Activated CD4-positive, alpha-beta memory T cell treated with anti-CD3 and anti-CD28 coated beads, Interleukin-2, amount 10 ng/mL, durations not matched to agents 7 days and 5 days (primary cell): ENCODE measurements around the gene LITAFD. TPM values are rescaled to one million over a fixed set of nuclear protein-coding genes. Genes with fewer than 3 reads are reported as not detected.
"Not testable (repeated sequence)": the region's sequence is repeated elsewhere in the genome, so short reads cannot be mapped to it uniquely, and the experiment has no call there.

Experiments used
- CTCF ChIA-PET: fragments of 350-600 bp; sonication (Branson Sonifier 250); formaldehyde crosslinking; loops from one replicate; lab custom pipeline; 2021; ENCODE audit warnings: antibody characterized with exemption, inconsistent platforms; lab: Charles Lee
- POLR2A ChIA-PET: fragments of 350-600 bp; sonication (Branson Sonifier 250); formaldehyde crosslinking; loops from one replicate; lab custom pipeline; 2021; ENCODE audit warnings: antibody characterized with exemption; lab: Charles Lee
- DNase-seq: peaks from one replicate; pipeline ENCODE4 v3.0.0-alpha.2; 2020
- H3K27ac Mint-ChIP-seq: one replicate; pipeline ENCODE4 v1.8.0; 2021; ENCODE audit warnings: mild to moderate bottlenecking, mixed read lengths
- H3K27me3 Mint-ChIP-seq: one replicate; pipeline ENCODE4 v1.8.0; 2021; ENCODE audit warnings: mixed read lengths
- H3K36me3 Mint-ChIP-seq: one replicate; pipeline ENCODE4 v1.8.0; 2021; ENCODE audit warnings: low read depth, mixed read lengths
- H3K4me1 Mint-ChIP-seq: one replicate; pipeline ENCODE4 v1.8.0; 2021; ENCODE audit warnings: mixed read lengths
- H3K4me3 Mint-ChIP-seq: one replicate; pipeline ENCODE4 v1.8.0; 2021; ENCODE audit warnings: mild to moderate bottlenecking, mixed read lengths
- H3K9me3 Mint-ChIP-seq: one replicate; pipeline ENCODE4 v1.8.0; 2021; ENCODE audit warnings: mixed read lengths
- total RNA-seq, 2 experiments: library from RNA; stranded (reverse); gene quantifications; one replicate each; pipeline ENCODE4 v1.2.3, GENCODE V29; 2021

The LITAFD gene
- total RNA-seq: not detected

DNA sequence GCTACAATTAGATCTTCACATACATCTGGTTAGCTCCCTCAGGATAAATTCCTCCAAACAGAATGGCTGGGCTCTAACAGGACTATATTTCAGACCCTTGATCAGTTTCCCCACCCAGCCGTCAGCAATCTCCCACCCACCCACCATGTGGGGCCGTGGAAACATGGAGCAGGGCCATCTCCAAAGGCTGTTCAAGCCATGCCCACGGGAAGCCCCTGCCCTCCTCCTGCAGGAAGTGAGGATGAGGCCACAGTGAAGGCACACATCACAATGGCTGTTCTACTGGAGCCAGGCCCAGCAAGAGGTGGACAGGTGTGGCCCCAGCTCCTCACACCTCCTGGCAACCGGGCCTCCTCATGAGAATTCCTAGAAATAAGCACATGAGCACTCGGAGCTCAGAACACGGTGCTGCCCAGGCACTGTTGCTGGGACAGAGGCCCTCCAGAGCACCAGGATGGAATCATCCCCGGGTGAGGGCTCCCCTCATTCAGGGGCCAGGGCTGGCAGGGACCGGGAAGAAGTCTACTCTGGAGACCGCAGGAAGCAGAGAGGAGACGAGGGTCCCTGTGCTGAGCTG is at the start of gene LITAFD:
Gene LITAFD (plus strand): TSS at position 311 of the 577 bp plus-strand sequence. CDS start 2,005 bp downstream, outside the sequence.
- ChIA-PET CTCF (interaction anchor here (0.6 to 6.4 kb wide), 10 partner anchors 9 to 315 kb away, joined by 3 to 64 read pairs (median 6); partner anchors contain the start of genes CARHSP1, PMM2 and TMEM186), POLR2A (interaction anchor here (1.0 to 2.6 kb wide), 4 partner anchors 9 to 17 kb away, joined by 3 to 8 read pairs (median 4); partner anchors contain the start of gene CARHSP1)
- peaks cover 5% of the 10 kb centered on the region for H3K27me3 Mint-ChIP-seq

GRCh38 chr16:8832717-8833105 is 49.4 kb upstream of the LITAFD start:
- Mint-ChIP-seq H3K4me3 (no peak overlapping the region), H3K27me3 (no peaks in the 10 kb centered on the region), H3K27ac (peak overlapping the region; percentile 34), H3K36me3 (peaks cover 55% of the 10 kb centered on the region), H3K9me3 (no peaks in the 10 kb centered on the region), H3K4me1 (peaks cover 29% of the 10 kb centered on the region)
- DNase-seq: no peak
- ChIA-PET POLR2A (interaction anchor here (1.0 to 1.3 kb wide), 2 partner anchors 32 to 36 kb away, joined by 3 to 4 read pairs; partner anchors contain the start of gene CARHSP1), CTCF (no interaction called here)

More for the DNA sequence above, at the start of gene LITAFD:
- Mint-ChIP-seq H3K9me3 (no peaks in the 10 kb centered on the region), H3K36me3 (peaks cover 4% of the 10 kb centered on the region), H3K27ac (no peak within 1 kb of the TSS), H3K4me3 (no peak within 1 kb of the TSS), H3K4me1 (peaks cover 25% of the 10 kb centered on the region)
- no peak for DNase-seq

DNA sequence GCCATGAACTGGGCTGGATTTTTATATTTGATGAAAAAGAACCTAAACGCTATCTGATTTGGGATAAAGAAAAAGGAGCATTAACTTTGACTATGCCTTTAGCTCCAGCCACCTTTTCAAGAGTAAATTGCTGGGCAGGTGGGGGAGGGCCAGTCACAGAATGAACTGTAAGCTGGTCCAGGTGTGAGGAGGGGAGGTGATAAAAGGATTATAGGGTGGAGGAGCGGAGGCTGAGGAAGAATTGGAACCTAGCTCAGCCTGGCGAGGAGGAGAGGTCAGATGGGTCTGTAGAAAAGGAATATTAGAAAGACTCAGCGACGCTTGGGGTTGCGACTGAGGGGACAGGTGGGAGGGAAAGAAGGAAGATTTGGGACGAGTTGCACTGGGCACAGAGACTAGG is 45.4 kb upstream of the LITAFD start:
- Mint-ChIP-seq H3K36me3 (peaks cover 20% of the 10 kb centered on the region), H3K4me1 (peaks cover 26% of the 10 kb centered on the region)
- DNase-seq, H3K27me3 Mint-ChIP-seq, H3K4me3 Mint-ChIP-seq, POLR2A ChIA-PET, H3K27ac Mint-ChIP-seq, CTCF ChIA-PET, H3K9me3 Mint-ChIP-seq: not testable (repeated sequence)

DNA sequence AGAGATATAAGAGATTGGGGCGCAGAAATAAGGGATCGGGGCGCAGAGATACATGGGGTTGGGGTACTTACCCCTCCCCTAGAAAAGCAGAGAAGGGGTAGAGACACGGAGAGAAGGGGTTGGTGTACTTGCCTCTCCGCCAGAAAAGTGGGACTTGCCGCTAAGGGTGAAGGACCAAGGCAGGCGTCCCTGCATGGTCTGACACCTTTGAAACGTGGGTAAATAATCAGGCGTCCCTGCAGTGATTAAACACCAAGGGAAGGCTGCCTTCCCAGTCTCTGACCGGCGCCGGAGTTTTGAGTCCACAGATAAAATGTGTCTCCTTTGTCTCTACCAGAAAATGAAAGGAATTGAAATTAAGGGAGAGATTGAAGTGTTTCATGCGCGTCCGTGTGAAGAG is 44.6 kb upstream of the LITAFD start:
- Mint-ChIP-seq H3K4me1 (peaks cover 27% of the 10 kb centered on the region), H3K36me3 (peaks cover 20% of the 10 kb centered on the region)
- DNase-seq, H3K27me3 Mint-ChIP-seq, H3K4me3 Mint-ChIP-seq, POLR2A ChIA-PET, CTCF ChIA-PET, H3K9me3 Mint-ChIP-seq, H3K27ac Mint-ChIP-seq: not testable (repeated sequence)

DNA sequence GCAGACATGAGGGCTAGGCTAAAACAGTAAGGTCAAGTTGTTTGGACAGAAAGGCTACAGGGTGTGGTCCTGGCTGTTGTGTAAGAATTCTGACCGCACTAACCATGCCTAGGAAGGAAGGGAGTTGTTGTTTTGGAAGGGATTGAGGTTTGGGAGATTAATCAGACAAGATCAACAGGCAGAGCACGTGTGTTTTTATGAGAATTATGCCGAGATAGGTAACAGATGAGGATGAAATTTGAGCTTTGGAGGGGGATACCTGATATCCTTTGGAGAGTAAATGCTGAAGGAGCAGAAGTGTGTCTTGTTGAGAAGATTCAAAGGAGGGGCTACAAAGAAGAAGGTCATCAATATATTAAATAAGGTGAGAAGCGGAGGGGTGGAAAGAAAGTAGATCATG is 40.1 kb upstream of the LITAFD start:
- POLR2A ChIA-PET, H3K27me3 Mint-ChIP-seq, CTCF ChIA-PET, H3K9me3 Mint-ChIP-seq, DNase-seq: not testable (repeated sequence)
- peak overlapping the region; percentile 56 for H3K4me3 Mint-ChIP-seq
- peak overlapping the region; percentile 75 for H3K27ac Mint-ChIP-seq
- peaks cover 18% of the 10 kb centered on the region for H3K4me1 Mint-ChIP-seq
- peaks cover 31% of the 10 kb centered on the region for H3K36me3 Mint-ChIP-seq

DNA sequence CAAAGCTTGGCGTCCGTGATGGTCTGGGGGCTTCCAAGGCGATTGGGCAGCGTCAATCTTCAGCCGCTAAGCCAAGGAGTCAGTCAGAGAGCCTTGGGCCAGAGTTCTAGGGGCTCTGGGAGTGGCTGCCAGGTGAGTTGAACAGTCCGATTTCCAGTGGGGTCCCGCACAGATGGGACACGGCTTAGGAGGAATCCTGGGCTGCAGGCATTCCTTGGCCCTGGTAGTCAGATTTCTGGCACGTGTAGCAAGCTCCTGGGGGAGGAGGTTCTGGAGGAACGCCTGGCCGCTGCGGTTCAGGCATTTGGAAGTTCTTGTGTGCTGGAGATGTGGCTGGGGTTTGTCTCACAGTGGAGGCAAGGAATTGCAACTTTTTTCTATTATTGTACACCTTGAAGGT is 38.9 kb upstream of the LITAFD start:
- H3K27ac Mint-ChIP-seq, H3K9me3 Mint-ChIP-seq, DNase-seq, POLR2A ChIA-PET, CTCF ChIA-PET, H3K27me3 Mint-ChIP-seq: not testable (repeated sequence)
- Mint-ChIP-seq H3K36me3 (peaks cover 38% of the 10 kb centered on the region), H3K4me1 (peaks cover 18% of the 10 kb centered on the region), H3K4me3 (peak overlapping the region; percentile 33)

DNA sequence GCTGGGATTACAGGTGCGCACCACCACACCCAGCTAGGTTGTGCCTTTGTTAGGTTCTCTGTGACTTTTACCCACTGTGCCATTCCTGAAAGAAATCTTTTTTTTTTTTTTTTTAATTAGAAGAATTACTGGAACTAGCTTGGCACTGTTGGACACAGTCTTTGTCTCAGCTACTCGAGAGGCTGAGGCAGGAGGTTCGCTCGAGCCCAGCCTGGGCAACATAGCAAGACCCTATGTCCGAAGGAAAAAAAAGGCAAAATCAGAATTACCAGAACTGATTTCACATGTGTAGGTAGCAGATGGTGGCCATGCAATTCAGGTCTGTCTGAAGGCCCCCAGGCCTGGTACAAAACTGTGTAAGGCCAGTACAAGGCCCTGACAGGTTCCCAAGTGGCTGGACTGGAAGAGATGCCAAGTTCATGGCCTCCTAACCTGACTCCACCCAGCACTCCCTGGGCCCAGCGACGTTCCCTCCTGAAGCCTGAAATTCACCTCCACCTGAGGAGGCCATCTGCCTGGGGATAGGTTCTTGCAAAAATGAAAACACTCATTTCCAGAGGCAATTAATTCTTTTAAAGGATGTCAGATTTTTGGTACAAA is 36.4 kb upstream of the LITAFD start:
- Mint-ChIP-seq H3K4me1 (peaks cover 33% of the 10 kb centered on the region), H3K27me3 (no peaks in the 10 kb centered on the region), H3K4me3 (no peak overlapping the region), H3K9me3 (no peaks in the 10 kb centered on the region), H3K36me3 (peaks cover 54% of the 10 kb centered on the region), H3K27ac (no peak overlapping the region)
- ChIA-PET CTCF (interaction anchor here (1.5 kb wide), 1 partner anchor 163 kb away, joined by 3 read pairs; no protein-coding TSS in a partner anchor), POLR2A (no interaction called here)
- no peak for DNase-seq

DNA sequence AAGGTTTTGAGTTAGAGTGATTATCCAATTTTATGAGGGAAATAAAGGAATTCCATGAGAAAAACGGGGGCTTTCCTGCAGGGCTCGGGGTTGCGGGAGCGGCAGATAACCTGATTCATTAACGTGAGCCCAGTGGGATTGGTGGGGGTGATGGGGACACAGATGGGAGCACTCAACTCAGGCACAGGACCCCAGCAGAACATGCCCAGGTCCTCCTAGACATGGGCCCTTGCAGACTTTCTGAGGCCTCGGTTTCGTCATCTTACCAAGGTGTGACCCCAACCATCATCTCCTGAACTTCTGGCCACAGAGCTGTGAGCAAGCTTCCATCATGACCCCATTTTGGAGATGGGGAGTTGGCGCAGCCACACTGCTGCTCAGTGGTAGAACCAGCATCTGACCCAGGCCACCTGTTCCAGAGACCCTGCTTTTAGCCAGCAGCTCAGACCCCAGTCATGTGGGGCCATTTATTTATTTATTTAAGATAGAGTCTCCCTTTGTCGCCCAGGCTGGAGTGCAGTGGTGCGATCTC is 35.7 kb upstream of the LITAFD start:
- H3K9me3 Mint-ChIP-seq: no peaks in the 10 kb centered on the region
- H3K36me3 Mint-ChIP-seq: peaks cover 58% of the 10 kb centered on the region
- no peaks in the 10 kb centered on the region for H3K27me3 Mint-ChIP-seq

GRCh38 chr16:8847145-8847544 is 35.0 kb upstream of the LITAFD start:
- no peaks in the 10 kb centered on the region for H3K27me3 Mint-ChIP-seq
- ChIA-PET POLR2A (interaction anchor here (1.0 kb wide), 1 partner anchor 14 kb away, joined by 3 read pairs; no protein-coding TSS in a partner anchor), CTCF (interaction anchor here (0.7 to 1.5 kb wide), 2 partner anchors 30 to 162 kb away, joined by 3 to 4 read pairs; no protein-coding TSS in a partner anchor)
- no peak overlapping the region for H3K4me3 Mint-ChIP-seq
- H3K4me1 Mint-ChIP-seq: peaks cover 35% of the 10 kb centered on the region
- peaks cover 59% of the 10 kb centered on the region for H3K36me3 Mint-ChIP-seq
- peak overlapping the region; percentile 44 for H3K27ac Mint-ChIP-seq
- no peak for DNase-seq
- H3K9me3 Mint-ChIP-seq: no peaks in the 10 kb centered on the region

More for the DNA sequence above, 35.7 kb upstream of the LITAFD start:
- peaks cover 39% of the 10 kb centered on the region for H3K4me1 Mint-ChIP-seq
- H3K27ac Mint-ChIP-seq: no peak overlapping the region
- ChIA-PET CTCF (interaction anchor here (1.5 kb wide), 1 partner anchor 162 kb away, joined by 3 read pairs; no protein-coding TSS in a partner anchor), POLR2A (no interaction called here)
- no peak overlapping the region for H3K4me3 Mint-ChIP-seq
- DNase-seq: no peak

DNA sequence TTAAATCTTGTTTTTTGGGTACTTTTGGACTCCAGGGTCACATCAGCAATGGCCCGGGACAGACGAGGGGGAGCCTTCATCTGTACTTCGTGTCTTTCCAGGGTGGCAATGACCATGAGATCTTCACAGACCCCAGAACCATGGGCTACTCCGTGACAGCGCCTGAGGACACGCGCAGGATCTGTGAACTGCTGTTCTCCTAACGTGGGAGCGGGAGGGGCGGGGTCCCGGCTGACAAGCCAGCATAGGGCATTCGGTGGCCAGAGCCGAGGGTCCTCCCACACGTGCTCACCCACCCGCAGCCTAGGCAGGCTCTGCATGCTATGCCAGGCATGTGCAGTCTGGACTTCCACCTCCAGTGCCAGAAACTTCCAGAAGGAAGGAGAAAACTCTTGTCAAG is 34.5 kb upstream of the LITAFD start:
- peaks cover 55% of the 10 kb centered on the region for H3K36me3 Mint-ChIP-seq
- H3K27me3 Mint-ChIP-seq: no peaks in the 10 kb centered on the region
- no peak for DNase-seq
- H3K4me1 Mint-ChIP-seq: peaks cover 32% of the 10 kb centered on the region
- no peak overlapping the region for H3K27ac Mint-ChIP-seq
- ChIA-PET CTCF (interaction anchor here (0.7 to 1.5 kb wide), 2 partner anchors 31 to 161 kb away, joined by 3 to 4 read pairs; no protein-coding TSS in a partner anchor), POLR2A (interaction anchor here (1.0 kb wide), 1 partner anchor 14 kb away, joined by 3 read pairs; no protein-coding TSS in a partner anchor)
- no peaks in the 10 kb centered on the region for H3K9me3 Mint-ChIP-seq
- H3K4me3 Mint-ChIP-seq: no peak overlapping the region

DNA sequence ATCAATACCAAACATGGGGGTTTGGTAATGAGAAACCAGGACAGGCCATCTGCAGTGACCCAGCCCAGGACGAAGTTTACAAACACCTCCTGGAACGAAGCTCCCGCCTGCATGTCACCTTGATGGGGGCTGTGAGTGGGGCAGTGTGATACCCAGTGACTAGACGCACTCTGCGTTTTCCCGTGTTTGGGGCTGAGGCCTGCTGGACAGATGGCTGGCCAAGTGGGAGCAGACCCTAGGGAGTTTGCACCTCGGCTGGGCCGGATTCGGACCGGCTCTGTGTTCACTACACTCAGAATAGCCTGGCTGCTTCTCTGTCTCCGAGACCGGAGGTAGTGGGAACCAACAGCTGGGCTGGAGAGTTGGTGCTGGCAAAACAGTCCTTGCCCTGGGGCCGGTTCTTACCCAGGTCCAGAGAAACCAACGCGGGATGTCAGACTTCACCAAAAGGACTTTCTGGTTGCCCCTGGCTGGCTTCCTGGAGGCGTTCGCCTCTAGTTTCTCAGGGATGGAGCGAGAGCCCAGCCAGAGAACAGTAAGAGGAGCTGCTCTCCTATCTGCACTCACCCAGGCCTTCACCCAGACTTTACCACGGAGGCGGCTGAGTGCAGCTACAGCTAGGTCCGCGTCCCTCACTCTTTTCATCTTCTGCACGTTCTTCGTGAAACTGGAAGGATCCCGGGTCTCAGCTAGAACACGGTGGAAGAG is 33.8 kb upstream of the LITAFD start:
- Mint-ChIP-seq H3K36me3 (peaks cover 60% of the 10 kb centered on the region), H3K27me3 (no peaks in the 10 kb centered on the region), H3K4me1 (peaks cover 37% of the 10 kb centered on the region), H3K9me3 (no peaks in the 10 kb centered on the region), H3K27ac (no peak overlapping the region), H3K4me3 (no peak overlapping the region)
- CTCF ChIA-PET: no interaction called here
- POLR2A ChIA-PET: no interaction called here
- DNase-seq: no peak

GRCh38 chr16:8848939-8849391 is 33.2 kb upstream of the LITAFD start:
- Mint-ChIP-seq H3K27me3 (no peaks in the 10 kb centered on the region), H3K4me1 (peaks cover 42% of the 10 kb centered on the region), H3K36me3 (peaks cover 64% of the 10 kb centered on the region), H3K27ac (no peak overlapping the region), H3K9me3 (no peaks in the 10 kb centered on the region), H3K4me3 (no peak overlapping the region)
- POLR2A ChIA-PET: no interaction called here
- DNase-seq: no peak
- CTCF ChIA-PET: no interaction called here
